Measurements from ENCODE around the gene RIN3. TPM values are rescaled to one million over a fixed set of nuclear protein-coding genes. Genes with fewer than 3 reads are reported as not detected.

RIN3 gene
- total RNA-seq, 1 donor = 7.2 TPM

GRCh38 chr14:92587700-92588085 is 74.1 kb downstream of the RIN3 start:
- no peak for TF ChIP-seq CTCF (IDR thresholded peaks at IDR 0.05; ENCODE audit: insufficient read depth, low read length)
- no peak for DNase-seq (ENCODE audit: low read depth)

GRCh38 chr14:92589213-92589852 is 75.8 kb downstream of the RIN3 start:
- peak; percentile 39 for TF ChIP-seq CTCF (IDR thresholded peaks at IDR 0.05; ENCODE audit: insufficient read depth, low read length)
- peak; percentile 42 for DNase-seq (ENCODE audit: low read depth)
- no peak overlapping the region for H3K4me3 ChIP-seq (ENCODE audit: low read depth, low read length)

More at GRCh38 chr14:92587700-92588085, 74.1 kb downstream of the RIN3 start:
- H3K4me3 ChIP-seq (ENCODE audit: low read depth, low read length) = no peak overlapping the region

- H3K4me3 ChIP-seq (ENCODE audit: low read depth, low read length) = no peak overlapping the region
- DNase-seq (ENCODE audit: low read depth) = peak; percentile 36
- no peak for TF ChIP-seq CTCF (IDR thresholded peaks at IDR 0.05; ENCODE audit: insufficient read depth, low read length)
Observed at GRCh38 chr14:92590176-92590575, 76.6 kb downstream of the RIN3 start.

- DNase-seq (ENCODE audit: low read depth) = no peak
- TF ChIP-seq CTCF (IDR thresholded peaks at IDR 0.05; ENCODE audit: insufficient read depth, low read length) = no peak
- H3K4me3 ChIP-seq (ENCODE audit: low read depth, low read length) = no peak overlapping the region
Observed at GRCh38 chr14:92590941-92591340, 77.4 kb downstream of the RIN3 start.

- H3K4me3 ChIP-seq (ENCODE audit: low read depth, low read length) = no peak overlapping the region
- TF ChIP-seq CTCF (IDR thresholded peaks at IDR 0.05; ENCODE audit: insufficient read depth, low read length) = no peak
- DNase-seq (ENCODE audit: low read depth) = no peak
Observed at GRCh38 chr14:92591346-92591745, 77.8 kb downstream of the RIN3 start.

GRCh38 chr14:92595267-92595666 is 81.7 kb downstream of the RIN3 start:
- no peak for DNase-seq (ENCODE audit: low read depth)
- no peak for TF ChIP-seq CTCF (IDR thresholded peaks at IDR 0.05; ENCODE audit: insufficient read depth, low read length)
- H3K4me3 ChIP-seq (ENCODE audit: low read depth, low read length) = no peak overlapping the region
